T-cell (primary cell): ENCODE measurements around the gene DDX3X. TPM values are rescaled to one million over a fixed set of nuclear protein-coding genes. Genes with fewer than 3 reads are reported as not detected.
"Not testable (repeated sequence)": the region's sequence is repeated elsewhere in the genome, so short reads cannot be mapped to it uniquely, and the experiment has no call there.

Experiments used
- ATAC-seq, 4 experiments: fragments of 200-7000 bp in 3 of 4; fragments of 150-1000 bp in 1 of 4; cut with Tn5 transposase; replicated peaks in 1 of 4; 1 replicate in 3 of 4; 2 replicates in 1 of 4; pipeline ENCODE4 v1.10.0; 2021; ENCODE audit warnings: moderate library complexity in 3 of 4, mild to moderate bottlenecking in 2 of 4, moderate number of reproducible peaks in 1 of 4
- CTCF ChIA-PET, 2 donors: fragments of 300-600 bp; sonication (Branson Sonifier 250); formaldehyde crosslinking; loops; one replicate each; lab custom pipeline; 2022; ENCODE audit warnings: antibody characterized with exemption in 2 of 2; lab: Charles Lee
- POLR2A ChIA-PET, 2 donors: fragments of 300-600 bp; sonication (Branson Sonifier 250); formaldehyde crosslinking; loops; one replicate each; lab custom pipeline; 2022; ENCODE audit warnings: antibody characterized with exemption in 2 of 2; lab: Charles Lee
- DNase-seq, 35 experiments: peaks; one replicate each; pipeline versions ENCODE4 v3.0.0 to v3.0.0-alpha.2; 2013 to 2023
- H3K27ac ChIP-seq: one replicate; pipeline ENCODE4 v1.5.1; 2013; ENCODE audit warnings: low read length
- H3K27me3 ChIP-seq, 2 experiments: replicated peaks in 1 of 2; 1 replicate in 1 of 2; 2 replicates in 1 of 2; pipeline versions ENCODE4 v1.6.1 to v1.7.0; 2013; ENCODE audit warnings: low read length in 1 of 2, mixed read lengths in 1 of 2; ENCODE audit not compliant: control insufficient read depth in 2 of 2, insufficient read depth in 2 of 2; ENCODE audit errors: extremely low read depth in 1 of 2
- H3K36me3 ChIP-seq, 2 donors: 1 replicate in 1 of 2; 2 replicates in 1 of 2; pipeline versions ENCODE4 v1.6.1 to v1.7.0; 2013; ENCODE audit warnings: low read length in 1 of 2; ENCODE audit not compliant: control insufficient read depth in 2 of 2, insufficient read depth in 1 of 2; ENCODE audit errors: extremely low read depth in 1 of 2
- H3K4me1 ChIP-seq, 2 experiments: 1 replicate in 1 of 2; 2 replicates in 1 of 2; pipeline versions ENCODE4 v1.6.1 to v1.7.0; 2013; ENCODE audit warnings: low read length in 2 of 2, mixed read lengths in 1 of 2; ENCODE audit not compliant: insufficient read depth in 2 of 2, control insufficient read depth in 1 of 2; ENCODE audit errors: extremely low read depth in 1 of 2
- H3K4me3 ChIP-seq, 2 donors: 1 replicate in 1 of 2; 2 replicates in 1 of 2; pipeline versions ENCODE4 v1.5.1 to v1.7.0; 2013; ENCODE audit warnings: mild to moderate bottlenecking in 2 of 2, low read length in 1 of 2, moderate library complexity in 1 of 2; ENCODE audit not compliant: control insufficient read depth in 1 of 2; ENCODE audit errors: extremely low read depth in 1 of 2
- H3K9me3 ChIP-seq: 2 replicates; pipeline ENCODE4 v1.7.0; 2013
- H3K27ac Mint-ChIP-seq, 2 donors: one replicate each; pipeline ENCODE4 v1.8.0; 2020 to 2021; ENCODE audit warnings: mild to moderate bottlenecking in 2 of 2, mixed read lengths in 2 of 2
- H3K27me3 Mint-ChIP-seq, 2 donors: one replicate each; pipeline ENCODE4 v1.8.0; 2021 to 2022; ENCODE audit warnings: mixed read lengths in 2 of 2
- H3K36me3 Mint-ChIP-seq: one replicate; pipeline ENCODE4 v1.8.0; 2021; ENCODE audit warnings: mixed read lengths
- H3K4me1 Mint-ChIP-seq, 3 donors: one replicate each; pipeline ENCODE4 v1.8.0; 2020 to 2022; ENCODE audit warnings: mixed read lengths in 3 of 3, mild to moderate bottlenecking in 1 of 3
- H3K4me3 Mint-ChIP-seq, 3 donors: one replicate each; pipeline ENCODE4 v1.8.0; 2020 to 2022; ENCODE audit warnings: mild to moderate bottlenecking in 3 of 3, mixed read lengths in 3 of 3, moderate library complexity in 3 of 3
- H3K9me3 Mint-ChIP-seq, 3 donors: one replicate each; pipeline ENCODE4 v1.8.0; 2020 to 2022; ENCODE audit warnings: mixed read lengths in 3 of 3
- WGBS: methylation state at CpG from one replicate; pipeline ENCODE4 v1.1.5; 2013; ENCODE audit warnings: missing lambda C conversion rate; ENCODE audit not compliant: insufficient coverage; 5-methylcytosine and 5-hydroxymethylcytosine counted together
- total RNA-seq, 35 experiments: library from RNA in 6 of 35; stranded (reverse) in 6 of 35; fragments of 120-200 nt in 1 of 35; gene quantifications; one replicate each; pipeline versions ENCODE4 v1.2.1 to v1.2.4 and lab custom pipeline; 2013 to 2026

The DDX3X gene
- total RNA-seq, 5 donors from 2014 or later (not counting 1 experiment from before 2014, with no cell fraction given), result 253 to 1,077 (median 367) TPM

GRCh38 chrX:41394293-41394692, 60.3 kb downstream of the DDX3X start:
- no peak for ATAC-seq
- no peak overlapping the region for H3K27ac ChIP-seq
- no peaks in the 10 kb centered on the region for H3K27me3 ChIP-seq
- DNase-seq, result no peak
- H3K4me3 ChIP-seq, result no peak overlapping the region
- H3K9me3 ChIP-seq, result no peaks in the 10 kb centered on the region
- CTCF ChIA-PET, result no interaction called here
- POLR2A ChIA-PET, result no interaction called here
- Mint-ChIP-seq H3K4me3 (no peak overlapping the region), H3K36me3 (no peaks in the 10 kb centered on the region), H3K27me3 (peaks cover 0 to 4% of the 10 kb centered on the region in 2 donors), H3K4me1 (no peaks in the 10 kb centered on the region), H3K9me3 (no peaks in the 10 kb centered on the region), H3K27ac (no peak overlapping the region)
- H3K36me3 ChIP-seq, result no peaks in the 10 kb centered on the region
- WGBS, result no CpG with 5 or more reads among the region's 8 CpGs
- H3K4me1 ChIP-seq, result no peaks in the 10 kb centered on the region

- DNase-seq (no peak), ATAC-seq (no peak)
- Mint-ChIP-seq H3K4me3 (no peak overlapping the region), H3K9me3 (no peaks in the 10 kb centered on the region), H3K4me1 (no peaks in the 10 kb centered on the region), H3K27me3 (no peaks in the 10 kb centered on the region), H3K36me3 (no peaks in the 10 kb centered on the region), H3K27ac (no peak overlapping the region)
- POLR2A ChIA-PET, result no interaction called here
- no peaks in the 10 kb centered on the region for H3K27me3 ChIP-seq
- H3K27ac ChIP-seq, result no peak overlapping the region
- CTCF ChIA-PET, result no interaction called here
- H3K4me3 ChIP-seq, result no peak overlapping the region
- no peaks in the 10 kb centered on the region for H3K9me3 ChIP-seq
- H3K36me3 ChIP-seq, result no peaks in the 10 kb centered on the region
- H3K4me1 ChIP-seq, result no peaks in the 10 kb centered on the region
- WGBS, result 100% methylated on average over 2 of the region's 3 CpGs
Observed at GRCh38 chrX:41397219-41397618, 63.3 kb downstream of the DDX3X start.

- CTCF ChIA-PET, result no interaction called here
- no peak for ATAC-seq
- no peaks in the 10 kb centered on the region for H3K27me3 Mint-ChIP-seq
- H3K4me1 ChIP-seq, result no peaks in the 10 kb centered on the region
- no peaks in the 10 kb centered on the region for H3K9me3 Mint-ChIP-seq
- no peaks in the 10 kb centered on the region for H3K36me3 Mint-ChIP-seq
- no peaks in the 10 kb centered on the region for H3K4me1 Mint-ChIP-seq
- H3K27ac ChIP-seq, result no peak overlapping the region
- WGBS, result no CpG with 5 or more reads among the region's 2 CpGs
- DNase-seq, result no peak
- H3K4me3 ChIP-seq, result no peak overlapping the region
- H3K27me3 ChIP-seq, result no peaks in the 10 kb centered on the region
- H3K36me3 ChIP-seq, result no peaks in the 10 kb centered on the region
- no peak overlapping the region for H3K4me3 Mint-ChIP-seq
- POLR2A ChIA-PET, result no interaction called here
- H3K27ac Mint-ChIP-seq, result no peak overlapping the region
- H3K9me3 ChIP-seq, result no peaks in the 10 kb centered on the region
Observed at GRCh38 chrX:41397768-41398167, 63.8 kb downstream of the DDX3X start.

GRCh38 chrX:41402556-41402955, 68.6 kb downstream of the DDX3X start:
- H3K9me3 Mint-ChIP-seq, ATAC-seq, H3K9me3 ChIP-seq, H3K4me1 ChIP-seq, H3K27ac ChIP-seq, H3K4me3 Mint-ChIP-seq, H3K4me3 ChIP-seq, DNase-seq, CTCF ChIA-PET, H3K27ac Mint-ChIP-seq, H3K36me3 ChIP-seq, H3K36me3 Mint-ChIP-seq, H3K27me3 Mint-ChIP-seq, H3K27me3 ChIP-seq, H3K4me1 Mint-ChIP-seq: not testable (repeated sequence)
- POLR2A ChIA-PET, result interaction anchor here in 1 of 2 donors (0.6 kb wide), 1 partner anchor 38 kb away, joined by 13 read pairs; no protein-coding TSS in a partner anchor
- no CpG with 5 or more reads among the region's 2 CpGs for WGBS

GRCh38 chrX:41405551-41405950, 71.6 kb downstream of the DDX3X start:
- peaks cover 0 to 3% of the 10 kb centered on the region in 2 donors for H3K27me3 Mint-ChIP-seq
- no peak for ATAC-seq
- POLR2A ChIA-PET, result no interaction called here

GRCh38 chrX:41406201-41406600, 72.2 kb downstream of the DDX3X start:
- no peak overlapping the region for H3K27ac Mint-ChIP-seq
- no peaks in the 10 kb centered on the region for H3K36me3 Mint-ChIP-seq
- DNase-seq, result no peak
- H3K36me3 ChIP-seq, result no peaks in the 10 kb centered on the region
- no peak overlapping the region for H3K27ac ChIP-seq
- no peaks in the 10 kb centered on the region for H3K4me1 Mint-ChIP-seq
- ChIA-PET CTCF (no interaction called here), POLR2A (no interaction called here)
- H3K27me3 Mint-ChIP-seq, result peaks cover 0 to 3% of the 10 kb centered on the region in 2 donors
- no peak for ATAC-seq
- H3K9me3 ChIP-seq, result no peaks in the 10 kb centered on the region
- H3K4me3 ChIP-seq, result no peak overlapping the region
- no peaks in the 10 kb centered on the region for H3K4me1 ChIP-seq
- no peaks in the 10 kb centered on the region for H3K27me3 ChIP-seq
- H3K4me3 Mint-ChIP-seq, result no peak overlapping the region
- 50% methylated on average over 1 of the region's 1 CpG for WGBS
- H3K9me3 Mint-ChIP-seq, result no peaks in the 10 kb centered on the region

More at GRCh38 chrX:41405551-41405950, 71.6 kb downstream of the DDX3X start:
- Histone ChIP-seq H3K4me3 (no peak overlapping the region), H3K9me3 (no peaks in the 10 kb centered on the region), H3K27ac (no peak overlapping the region), H3K27me3 (no peaks in the 10 kb centered on the region), H3K4me1 (no peaks in the 10 kb centered on the region), H3K36me3 (no peaks in the 10 kb centered on the region)
- 93% methylated on average over 5 of the region's 6 CpGs for WGBS
- Mint-ChIP-seq H3K27ac (no peak overlapping the region), H3K36me3 (no peaks in the 10 kb centered on the region), H3K4me3 (no peak overlapping the region), H3K9me3 (no peaks in the 10 kb centered on the region), H3K4me1 (no peaks in the 10 kb centered on the region)
- CTCF ChIA-PET, result no interaction called here
- DNase-seq, result no peak

- CTCF ChIA-PET, result no interaction called here
Observed at GRCh38 chrX:41407816-41408215, 73.9 kb downstream of the DDX3X start.

More at GRCh38 chrX:41407816-41408215, 73.9 kb downstream of the DDX3X start:
- no peak for ATAC-seq
- Histone ChIP-seq H3K27me3 (no peaks in the 10 kb centered on the region), H3K4me1 (no peaks in the 10 kb centered on the region), H3K36me3 (no peaks in the 10 kb centered on the region), H3K9me3 (no peaks in the 10 kb centered on the region), H3K27ac (no peak overlapping the region), H3K4me3 (no peak overlapping the region)
- POLR2A ChIA-PET, result interaction anchor here in 1 of 2 donors (0.6 kb wide), 1 partner anchor 24 kb away, joined by 3 read pairs; no protein-coding TSS in a partner anchor
- H3K9me3 Mint-ChIP-seq, result no peaks in the 10 kb centered on the region
- H3K4me3 Mint-ChIP-seq, result no peak overlapping the region
- H3K4me1 Mint-ChIP-seq, result no peaks in the 10 kb centered on the region
- peaks cover 0 to 3% of the 10 kb centered on the region in 2 donors for H3K27me3 Mint-ChIP-seq
- WGBS, result 40% methylated on average over 1 of the region's 4 CpGs
- H3K27ac Mint-ChIP-seq, result no peak overlapping the region
- no peak for DNase-seq
- H3K36me3 Mint-ChIP-seq, result no peaks in the 10 kb centered on the region
